Stimulated activated CD8-positive, alpha-beta memory T cell treated with anti-CD3 and anti-CD28 coated beads, Interleukin-4, amount 100 ng/mL, for 48 hours (primary cell): ENCODE measurements around the gene FMO2.
"Not testable (repeated sequence)": the region's sequence is repeated elsewhere in the genome, so short reads cannot be mapped to it uniquely, and the experiment has no call there.

ENCODE experiments used
- DNase-seq: peaks from one replicate; pipeline ENCODE4 v3.0.0-alpha.2; 2020

Gene FMO2

DNA sequence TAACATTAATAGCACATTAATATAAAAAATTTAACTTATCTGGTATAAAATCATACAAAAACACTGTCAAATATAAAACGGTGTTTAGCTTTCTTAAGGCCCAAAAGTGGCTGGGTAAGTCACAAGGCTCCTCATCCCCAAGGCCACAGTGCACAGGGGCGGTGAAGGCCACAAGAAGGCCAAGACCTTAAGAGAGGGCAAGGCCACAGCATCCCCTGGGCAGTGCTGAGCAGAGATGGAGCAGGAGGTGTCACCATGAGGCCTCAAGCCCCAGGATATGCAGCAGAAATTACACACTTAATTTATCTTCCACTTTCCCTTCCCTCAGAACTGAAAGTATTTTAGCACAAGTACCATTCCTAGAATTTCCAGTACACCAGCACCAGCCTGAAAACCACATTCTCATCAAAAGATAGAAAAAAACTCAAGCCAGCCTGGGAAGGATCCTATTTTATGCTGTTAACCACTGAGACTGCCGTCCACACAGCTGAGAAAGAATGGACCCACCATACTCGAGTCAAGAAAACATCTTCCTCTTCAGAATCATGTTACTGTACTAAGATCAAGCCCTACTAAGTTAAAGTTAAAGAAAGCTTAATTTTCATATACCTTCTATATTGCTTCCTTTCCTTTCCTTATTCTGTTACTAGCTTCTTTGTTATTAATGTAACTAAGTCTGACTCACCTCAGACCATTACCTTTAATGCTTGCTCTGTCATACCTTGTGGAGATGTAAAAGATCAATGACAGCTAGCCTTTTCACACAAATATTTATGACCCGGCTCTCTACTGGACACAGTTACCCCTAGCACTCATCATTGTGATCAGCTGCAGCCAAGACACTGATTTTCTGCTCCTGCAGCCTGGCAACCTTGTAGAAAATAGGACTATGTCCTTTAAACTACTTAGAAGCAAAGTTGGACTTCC lies 36.8 kb downstream of the FMO2 start:
- no peak for DNase-seq

DNA sequence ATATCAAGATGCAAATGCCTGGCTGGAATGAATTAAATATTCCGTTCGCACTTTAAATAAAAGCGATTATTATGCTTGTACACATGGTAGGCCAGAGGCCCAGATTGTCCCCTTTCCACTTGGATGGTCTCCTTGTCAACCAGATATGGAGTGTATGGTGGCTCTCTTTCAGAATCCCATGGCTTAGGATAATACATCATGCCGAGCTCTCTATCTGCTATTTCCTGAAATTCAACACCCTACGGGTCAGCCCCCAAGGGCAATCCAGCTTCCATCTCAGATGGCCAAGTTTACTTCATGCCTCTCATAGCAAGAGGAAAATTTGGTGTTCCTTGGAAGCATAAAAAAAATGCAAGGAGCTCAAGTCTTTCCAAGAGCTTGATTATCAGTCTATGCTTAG lies 37.8 kb downstream of the FMO2 start:
- DNase-seq: no peak

GRCh38 chr1:171224257-171224656 lies 39.2 kb downstream of the FMO2 start:
- not testable (repeated sequence) for DNase-seq

DNA sequence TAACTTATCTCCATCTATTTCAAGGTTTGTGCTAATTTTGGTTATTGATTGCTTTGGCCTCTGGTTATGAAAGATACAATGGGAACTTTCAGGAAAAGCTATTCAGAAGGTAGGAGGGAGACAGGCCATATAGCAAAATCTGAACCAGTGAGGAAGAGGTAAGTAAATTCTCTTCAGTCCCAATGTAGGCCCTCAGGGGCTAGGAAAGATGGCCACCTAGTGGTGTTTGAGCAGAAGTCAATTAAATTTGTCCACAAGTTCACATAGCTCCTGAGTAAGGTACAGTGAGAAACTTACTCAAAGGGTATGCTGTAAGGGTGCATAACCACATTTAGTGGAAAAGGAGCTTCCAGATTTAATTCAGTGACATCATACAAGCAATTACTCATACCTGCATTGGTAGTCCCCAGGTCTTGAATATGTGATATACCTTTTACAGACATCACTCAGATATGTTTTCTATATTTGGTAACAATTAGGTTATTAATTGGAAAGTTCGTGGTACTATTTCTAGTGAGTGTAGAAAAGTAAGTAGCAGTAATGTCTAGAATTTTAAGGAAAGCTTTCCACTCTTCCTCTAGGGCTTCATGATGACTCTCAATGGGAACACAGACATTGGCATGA lies 41.8 kb downstream of the FMO2 start:
- no peak for DNase-seq

DNA sequence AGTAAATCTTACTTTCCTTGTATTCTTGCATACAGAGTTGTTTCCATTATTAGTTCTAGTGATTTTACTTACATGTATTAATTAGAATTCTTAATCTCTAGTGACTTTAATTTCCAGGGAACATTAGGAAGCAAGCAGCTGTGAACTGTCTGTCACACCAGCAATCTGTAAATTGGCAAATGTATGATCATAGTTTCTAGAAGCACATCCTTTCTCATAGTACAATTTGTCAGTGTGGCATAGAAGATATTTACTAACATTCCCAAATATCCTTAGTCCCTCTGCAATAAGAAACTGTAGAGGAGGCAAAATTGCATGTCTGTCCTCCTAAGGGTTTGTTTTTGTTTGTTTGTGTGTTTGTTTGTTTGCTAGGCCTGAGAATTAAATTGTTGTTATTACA lies 46.2 kb downstream of the FMO2 start:
- no peak for DNase-seq

DNA sequence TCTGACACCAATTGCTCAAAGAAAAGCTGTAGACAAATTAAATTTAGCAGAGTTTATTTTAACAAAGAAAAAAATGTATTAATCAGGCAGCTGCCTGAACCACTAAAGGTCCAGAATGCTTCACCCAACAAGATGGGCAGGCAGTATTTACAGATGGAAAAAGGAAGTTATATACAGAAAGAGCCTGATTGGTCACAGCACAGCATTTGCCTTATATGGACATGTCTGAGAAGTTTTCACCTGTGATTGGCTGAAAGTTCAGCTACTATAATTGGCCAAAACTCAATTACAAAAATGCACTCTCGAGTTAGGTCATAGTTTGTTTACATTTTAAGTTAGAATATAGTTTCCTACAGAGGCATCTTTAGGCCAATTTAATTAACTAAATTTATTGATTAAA lies 48.1 kb downstream of the FMO2 start:
- no peak for DNase-seq

- DNase-seq: not testable (repeated sequence)
These were observed 51.1 kb downstream of the FMO2 start for GRCh38 chr1:171236231-171236630.

GRCh38 chr1:171243878-171244277 lies 58.8 kb downstream of the FMO2 start:
- no peak for DNase-seq

GRCh38 chr1:171245458-171246064 lies 60.5 kb downstream of the FMO2 start:
- DNase-seq: no peak

DNA sequence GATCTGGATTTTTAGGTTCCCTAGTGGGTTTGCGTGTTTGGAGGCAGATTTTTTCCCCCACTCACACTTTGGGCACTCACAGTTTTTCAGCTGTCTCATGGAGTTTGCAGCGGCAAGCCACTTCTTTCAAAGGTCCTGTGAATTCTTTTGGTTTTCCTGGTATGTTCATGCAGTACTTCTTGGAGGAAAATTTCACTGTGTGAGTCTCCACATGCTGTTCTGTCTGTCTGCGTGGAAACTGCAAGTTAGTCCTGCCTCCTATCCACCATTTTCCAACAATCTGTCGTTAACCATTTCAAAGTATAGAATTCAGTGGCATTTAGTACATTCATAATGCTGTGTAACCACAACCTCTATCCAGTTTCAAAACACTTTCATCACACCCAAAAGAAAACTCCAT lies 62.4 kb downstream of the FMO2 start:
- no peak for DNase-seq

DNA sequence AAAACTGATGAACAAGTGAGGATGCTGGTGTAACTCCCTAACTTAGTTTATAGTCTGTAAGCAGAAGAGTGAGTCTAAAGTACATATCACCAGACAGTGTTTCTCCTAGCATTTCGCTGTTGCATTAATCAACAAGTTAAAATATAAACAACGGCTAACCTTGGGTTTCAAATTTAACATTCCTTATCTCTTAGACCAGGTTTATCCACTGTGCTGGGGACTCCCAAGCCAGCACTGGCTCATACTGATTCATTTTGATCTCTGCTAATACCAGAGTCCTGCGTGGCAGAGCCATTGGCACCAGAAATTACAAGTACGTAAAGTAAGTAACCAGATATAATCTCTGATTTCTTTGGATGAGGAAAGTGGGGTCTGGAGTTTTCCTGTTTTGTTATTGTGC lies 63.2 kb downstream of the FMO2 start, which contains the start of gene FMO1:
TSS of gene FMO1 (plus strand) at position 193 of the 400 bp plus-strand sequence. CDS start 9,594 bp downstream, outside the sequence.
- DNase-seq: no peak

DNA sequence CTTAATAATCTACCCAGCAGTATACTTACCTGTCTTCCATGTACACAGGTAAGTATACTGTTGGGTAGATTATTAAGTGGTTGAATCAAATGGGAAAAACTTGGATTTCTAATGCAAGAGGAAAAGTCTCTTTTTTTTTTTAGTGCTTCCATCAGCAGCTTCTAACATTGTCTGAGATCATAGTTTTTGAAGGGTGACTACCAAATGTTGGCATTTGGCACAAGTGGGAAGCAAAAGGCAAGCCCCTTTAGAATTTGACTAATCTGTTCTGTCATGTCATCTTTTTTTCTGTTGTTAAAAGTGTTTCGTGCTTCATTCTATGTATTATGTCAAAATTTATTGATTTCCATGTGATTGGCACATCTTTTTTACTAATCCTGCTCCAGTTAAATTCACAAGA lies 63.7 kb downstream of the FMO2 start:
- DNase-seq: no peak

- no peak for DNase-seq
These were observed 65.2 kb downstream of the FMO2 start for GRCh38 chr1:171250263-171250662.

DNA sequence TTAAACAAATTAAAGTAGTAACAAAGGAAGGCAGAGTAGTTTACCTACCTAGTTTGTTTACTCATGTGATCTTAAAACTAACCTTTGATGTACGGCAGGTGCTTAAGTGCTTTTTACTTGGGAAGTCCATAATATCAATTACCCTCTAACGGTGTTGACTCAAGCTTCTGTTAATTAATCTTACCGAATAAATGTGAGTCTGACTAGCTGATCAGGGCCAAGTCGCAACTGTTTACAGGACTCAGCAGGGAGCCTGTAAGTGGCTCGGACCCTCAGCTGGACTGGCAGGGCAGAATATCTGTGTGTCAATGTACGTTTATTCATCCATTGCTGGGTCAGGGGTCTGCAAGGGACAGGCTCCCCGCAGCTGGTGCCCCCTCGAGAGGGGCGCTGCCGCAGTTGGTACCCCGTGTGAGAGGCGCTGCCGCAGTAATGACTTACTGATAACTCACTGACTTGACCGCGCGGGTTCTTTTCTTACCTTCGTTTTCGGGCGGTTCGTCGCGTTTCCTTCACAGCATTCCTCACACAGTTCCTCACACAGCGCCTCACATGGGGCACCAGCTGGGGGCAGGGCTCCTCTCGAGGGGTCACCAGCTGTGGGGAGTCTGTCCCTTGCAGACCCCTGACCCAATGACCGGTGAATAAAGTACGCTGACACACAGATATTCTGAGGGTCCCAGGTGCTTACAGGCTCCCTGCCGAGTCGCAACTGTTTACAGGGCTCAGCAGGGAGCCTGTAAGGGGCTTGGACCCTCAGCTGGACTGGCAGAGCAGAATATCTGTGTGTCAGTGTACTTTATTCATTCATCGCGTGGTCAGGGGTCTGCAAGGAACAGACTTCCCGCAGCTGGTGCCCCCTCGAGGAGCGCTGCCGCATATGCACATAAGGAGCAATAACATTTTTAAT lies 66.2 kb downstream of the FMO2 start:
- DNase-seq: peak; percentile 55

GRCh38 chr1:171251952-171252300 lies 66.8 kb downstream of the FMO2 start:
- no peak for DNase-seq

DNA sequence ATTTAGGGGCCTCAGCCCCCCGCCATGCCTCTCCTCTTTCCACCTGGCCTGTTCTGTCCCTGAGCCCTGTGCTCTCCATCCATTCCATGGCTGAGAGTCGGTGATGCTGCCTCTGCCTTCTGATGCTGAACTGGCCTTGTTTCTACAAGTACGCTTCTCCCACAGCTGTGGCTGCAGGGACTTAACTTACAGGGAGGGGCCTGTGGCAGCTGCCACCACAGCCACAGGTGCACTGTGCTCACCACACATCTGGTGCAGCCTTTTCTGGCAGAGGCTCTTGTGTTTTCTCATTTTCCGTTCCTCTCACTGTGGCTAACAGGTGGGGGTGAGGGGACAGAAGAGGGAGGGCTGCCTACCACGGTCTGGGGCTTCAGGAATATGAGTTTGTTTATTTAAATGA lies 67.4 kb downstream of the FMO2 start:
- no peak for DNase-seq

GRCh38 chr1:171254859-171255258 lies 69.8 kb downstream of the FMO2 start:
- DNase-seq: no peak

- DNase-seq: no peak
These were observed 72.0 kb downstream of the FMO2 start for GRCh38 chr1:171256940-171257606.

- DNase-seq: no peak
These were observed 72.5 kb downstream of the FMO2 start for GRCh38 chr1:171257607-171258076.

DNA sequence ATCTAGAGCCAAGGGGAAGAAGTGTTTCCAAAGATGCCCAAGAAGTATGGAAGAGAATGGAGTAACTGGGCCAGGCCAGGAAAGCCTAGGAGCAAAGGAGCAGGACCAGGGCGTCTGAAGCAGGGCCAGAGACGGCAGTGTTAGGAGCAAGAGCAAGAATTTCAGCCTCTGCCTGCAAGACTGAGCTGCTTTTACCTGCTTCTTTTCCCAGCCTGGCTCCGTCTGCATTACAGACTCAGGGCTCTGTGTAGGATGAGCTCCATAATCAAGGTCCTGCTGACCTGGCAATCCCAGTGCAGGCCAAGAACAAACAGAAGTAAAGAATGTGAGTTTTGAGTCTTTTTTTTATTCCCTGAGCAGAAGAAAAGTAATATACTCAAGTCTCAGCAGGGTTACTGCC lies 73.3 kb downstream of the FMO2 start:
- no peak for DNase-seq

- no peak for DNase-seq
These were observed 73.8 kb downstream of the FMO2 start for GRCh38 chr1:171258943-171259342.
